PFSK-1 (cell line): ENCODE data around the gene NOL9.

ENCODE experiments used
- FOXP2 ChIP-seq: optimal IDR thresholded peaks from 2 replicates; pipeline ENCODE3; 2011; ENCODE audit warnings: borderline replicate concordance, control low read depth, inconsistent platforms; ENCODE audit not compliant: insufficient read depth; ENCODE audit errors: extremely low read length, extremely low read depth
- POLR2AphosphoS5 ChIP-seq: IDR thresholded peaks from 2 replicates; pipeline ENCODE4 v1.6.1; 2012; ENCODE audit warnings: low read depth, mild to moderate bottlenecking, control low read depth, low read length, moderate library complexity
- REST ChIP-seq, 2 experiments: IDR thresholded peaks; 2 replicates each; pipeline versions ENCODE4 v1.6.1 to v1.8.0; 2011 to 2012; ENCODE audit warnings: low read depth in 2 of 2, low read length in 2 of 2, control low read depth in 1 of 2, inconsistent platforms in 1 of 2, mild to moderate bottlenecking in 1 of 2, moderate library complexity in 1 of 2; ENCODE audit not compliant: insufficient read depth in 1 of 2
- SIN3A ChIP-seq: IDR thresholded peaks from 2 replicates; pipeline ENCODE4 v1.6.1; 2012; ENCODE audit warnings: mild to moderate bottlenecking, low read length, moderate library complexity, borderline replicate concordance; ENCODE audit not compliant: insufficient read depth
- TAF1 ChIP-seq: IDR thresholded peaks from 2 replicates; pipeline ENCODE4 v1.6.1; 2012; ENCODE audit warnings: low read length, control low read depth, borderline replicate concordance; ENCODE audit not compliant: insufficient read depth

Gene NOL9

GRCh38 chr1:6475381-6476133 lies 78.8 kb downstream of the NOL9 start:
- TF ChIP-seq REST (IDR thresholded peaks at IDR 0.05; ENCODE audit: insufficient read depth in 1 of 2, low read depth in 2 of 2, low read length in 2 of 2): no peak
- TF ChIP-seq FOXP2: no peak
- no peak for TF ChIP-seq SIN3A
- no peak for TF ChIP-seq TAF1
- no peak for TF ChIP-seq POLR2AphosphoS5

DNA sequence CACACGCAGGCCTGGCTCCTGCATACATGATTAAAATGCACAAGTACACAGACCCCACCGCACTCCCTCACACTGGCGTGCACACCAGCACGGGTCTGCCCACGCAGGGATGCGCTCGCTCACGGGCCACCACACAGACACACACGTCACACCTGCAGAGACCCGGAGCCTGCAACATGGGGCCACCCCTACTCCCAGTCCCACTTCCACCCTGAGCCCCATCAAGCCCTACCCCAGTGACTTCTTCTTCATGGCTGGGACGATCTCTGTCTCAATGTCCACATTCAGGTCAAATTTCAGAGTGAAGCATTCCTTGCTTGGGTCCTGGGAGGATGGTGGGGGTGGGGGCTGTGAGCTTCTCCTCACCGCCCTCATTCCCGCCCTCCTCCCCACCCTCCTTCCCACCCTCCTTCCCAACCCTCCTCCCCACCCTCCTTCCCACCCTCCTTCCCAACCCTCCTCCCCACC lies 79.5 kb downstream of the NOL9 start:
- no peak for TF ChIP-seq SIN3A
- TF ChIP-seq POLR2AphosphoS5: no peak
- TF ChIP-seq TAF1: no peak
- TF ChIP-seq REST (IDR thresholded peaks at IDR 0.05; ENCODE audit: insufficient read depth in 1 of 2, low read depth in 2 of 2, low read length in 2 of 2): no peak
- no peak for TF ChIP-seq FOXP2

DNA sequence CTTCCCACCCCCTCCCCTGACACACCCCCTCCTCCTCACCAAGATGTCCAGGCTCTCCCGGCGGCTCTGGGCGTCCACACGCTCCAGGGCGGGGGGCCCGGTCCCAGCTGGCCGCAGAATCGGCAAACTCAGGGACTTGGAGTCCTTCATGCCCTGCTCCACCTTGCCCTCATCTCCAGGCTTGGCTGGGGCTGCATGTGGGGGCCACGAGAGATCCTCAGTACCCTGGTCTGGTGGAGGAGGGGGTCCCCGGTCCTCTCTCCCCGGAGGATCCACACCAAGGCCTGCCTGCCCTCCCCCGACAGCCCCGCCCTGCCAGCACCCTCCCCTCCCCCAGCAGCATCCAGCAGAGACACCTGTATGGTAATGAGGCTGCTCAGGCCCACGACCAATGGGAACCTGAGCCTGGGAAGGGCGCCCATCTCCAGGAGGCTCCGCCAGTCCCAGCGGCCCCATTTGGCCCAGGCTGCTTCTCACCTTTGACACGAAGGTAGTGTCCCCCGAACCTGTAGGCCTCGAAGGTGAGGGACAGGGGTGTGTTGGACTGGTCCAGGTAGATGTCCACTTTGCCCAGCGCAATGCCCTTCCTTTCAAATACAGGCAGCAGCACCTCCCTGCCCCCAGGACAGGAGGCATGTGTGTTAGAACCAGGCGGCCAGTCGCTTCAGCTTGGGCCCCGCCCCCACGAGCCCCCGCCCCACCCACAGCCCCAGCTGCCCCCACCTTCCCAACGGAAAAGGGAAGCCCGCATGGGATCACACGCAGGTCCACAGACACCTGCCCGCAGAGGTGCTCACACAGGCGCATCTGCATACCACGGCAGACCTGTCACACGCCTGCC lies 80.1 kb downstream of the NOL9 start:
- TF ChIP-seq REST (IDR thresholded peaks at IDR 0.05; ENCODE audit: insufficient read depth in 1 of 2, low read depth in 2 of 2, low read length in 2 of 2) (no peak), TAF1 (no peak), FOXP2 (no peak), SIN3A (no peak), POLR2AphosphoS5 (no peak)

- TF ChIP-seq POLR2AphosphoS5 (no peak), REST (IDR thresholded peaks at IDR 0.05; ENCODE audit: insufficient read depth in 1 of 2, low read depth in 2 of 2, low read length in 2 of 2) (no peak), TAF1 (no peak), FOXP2 (no peak), SIN3A (no peak)
Measured at GRCh38 chr1:6473156-6473555, 81.2 kb downstream of the NOL9 start.
